LNCaP clone FGC (cell line): Measurements from ENCODE around the gene ABCF2.
A peak's percentile ranks its signal among the peaks of the same experiment; 100 is the strongest.

Experiments
- DNase-seq: peaks from one replicate; pipeline ENCODE4 v3.0.0-alpha.2; 2011; ENCODE audit warnings: low read depth
- H3K4me3 ChIP-seq: 2 replicates; pipeline ENCODE4 v1.5.1; 2011; ENCODE audit warnings: mild to moderate bottlenecking, low read depth, low read length, control low read depth
- CTCF ChIP-seq: IDR thresholded peaks from 2 replicates; pipeline ENCODE4 v1.5.1; 2012; ENCODE audit warnings: mild to moderate bottlenecking; ENCODE audit not compliant: control insufficient read depth, insufficient read depth; ENCODE audit errors: extremely low read depth

Gene ABCF2

GRCh38 chr7:151204383-151205032, 22.5 kb downstream of the ABCF2 start:
- no peak overlapping the region for H3K4me3 ChIP-seq
- TF ChIP-seq CTCF, result peak; percentile 28
- no peak for DNase-seq

GRCh38 chr7:151202836-151203235, 24.2 kb downstream of the ABCF2 start:
- DNase-seq, result no peak
- TF ChIP-seq CTCF, result no peak
- no peak overlapping the region for H3K4me3 ChIP-seq

- no peak for DNase-seq
- no peak overlapping the region for H3K4me3 ChIP-seq
- TF ChIP-seq CTCF, result no peak
These were observed 25.3 kb downstream of the ABCF2 start for GRCh38 chr7:151201751-151202150.

GRCh38 chr7:151201344-151201743, 25.7 kb downstream of the ABCF2 start:
- no peak for DNase-seq
- TF ChIP-seq CTCF, result no peak
- no peak overlapping the region for H3K4me3 ChIP-seq

DNA sequence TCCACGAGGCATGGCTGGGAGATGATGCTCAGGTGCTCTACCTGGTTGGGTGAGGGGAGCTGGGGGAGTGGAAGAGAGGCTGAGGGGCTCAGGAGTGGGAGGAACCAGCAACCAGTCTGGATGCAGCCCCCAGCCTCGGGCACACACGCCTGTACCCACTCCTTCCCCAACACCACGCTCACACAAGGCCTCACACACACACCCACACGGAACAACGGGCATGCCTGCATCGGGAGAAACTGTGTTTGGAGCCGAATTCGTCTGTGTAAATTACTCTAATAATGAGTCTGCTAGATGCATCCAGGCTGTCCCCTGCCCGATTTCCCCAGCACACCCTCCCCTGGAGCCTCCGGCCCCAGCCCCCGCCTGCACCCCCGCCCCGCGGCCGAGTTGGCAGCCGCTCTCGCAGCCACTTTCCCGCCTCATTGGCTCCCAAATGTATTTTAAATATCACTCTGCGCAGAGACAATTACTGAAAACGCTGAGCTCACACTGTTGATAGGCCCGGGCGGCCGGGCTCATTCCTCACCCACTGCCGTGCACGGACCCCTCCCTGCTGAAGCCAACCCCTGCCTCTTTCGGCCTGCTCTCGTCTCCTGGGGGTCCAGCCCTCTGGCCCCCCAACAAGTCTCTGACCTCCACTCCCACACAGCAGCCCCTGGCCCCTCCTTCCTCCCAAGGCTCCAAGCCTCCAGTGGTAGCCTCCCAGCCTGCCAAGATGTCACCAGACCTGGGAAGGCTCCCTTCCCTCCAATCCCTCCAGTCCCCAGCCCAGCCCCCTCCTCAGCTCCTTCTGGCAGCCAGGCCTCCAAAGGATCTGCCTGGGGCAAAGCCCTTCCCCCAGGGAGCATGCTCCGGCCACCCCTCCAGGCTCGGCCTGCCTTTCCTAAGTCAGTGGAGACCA, 27.8 kb downstream of the ABCF2 start:
- no peak for TF ChIP-seq CTCF
- no peak overlapping the region for H3K4me3 ChIP-seq
- DNase-seq, result no peak

DNA sequence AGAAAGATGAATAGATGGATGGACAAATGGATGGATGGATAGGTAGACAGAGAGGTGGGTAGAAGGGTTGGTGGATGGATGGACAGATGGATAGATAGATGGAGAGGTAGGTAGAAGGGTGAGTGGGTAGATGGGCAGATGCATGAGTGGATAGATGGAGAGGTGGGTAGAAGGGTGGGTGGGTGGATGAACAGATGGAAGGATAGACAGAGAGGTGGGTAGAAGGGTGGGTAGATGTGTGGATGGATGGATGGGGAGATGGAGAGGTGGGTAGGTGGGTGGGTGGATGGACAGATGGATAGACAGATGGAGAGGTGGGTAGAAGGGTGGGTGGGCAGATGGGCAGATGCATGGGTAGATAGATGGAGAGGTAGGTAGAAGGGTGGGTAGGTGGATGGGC, 29.1 kb downstream of the ABCF2 start:
- no peak for TF ChIP-seq CTCF
- H3K4me3 ChIP-seq, result no peak overlapping the region
- DNase-seq, result no peak
